GM23248 (cell line): ENCODE measurements around the gene C3AR1. TPM values are rescaled to one million over a fixed set of nuclear protein-coding genes. Genes with fewer than 3 reads are reported as not detected.

ENCODE experiments used
- DNase-seq: peaks from one replicate; pipeline ENCODE4 v3.0.0-alpha.2; 2015
- H2AFZ ChIP-seq: fragments of 200-600 bp; sonication (generic); 2 replicates; pipeline ENCODE4 v1.6.1; 2016; ENCODE audit warnings: antibody characterized with exemption
- H3F3A ChIP-seq: fragments of 200-600 bp; sonication (generic); 2 replicates; pipeline ENCODE4 v1.6.1; 2016; ENCODE audit warnings: mild to moderate bottlenecking, antibody characterized with exemption, mixed run types; ENCODE audit not compliant: insufficient read depth
- H3K27ac ChIP-seq: fragments of 200-600 bp; sonication (generic); 2 replicates; pipeline ENCODE4 v1.5.1; 2016; ENCODE audit warnings: mild to moderate bottlenecking
- H3K27me3 ChIP-seq: fragments of 200-600 bp; sonication (generic); replicated peaks from 2 replicates; pipeline ENCODE4 v1.6.1; 2016; ENCODE audit warnings: mild to moderate bottlenecking; ENCODE audit not compliant: insufficient read depth
- H3K36me3 ChIP-seq: fragments of 200-600 bp; sonication (generic); 2 replicates; pipeline ENCODE4 v1.6.1; 2016; ENCODE audit warnings: low read depth, mild to moderate bottlenecking
- H3K4me1 ChIP-seq: fragments of 200-600 bp; sonication (generic); 2 replicates; pipeline ENCODE4 v1.6.1; 2016; ENCODE audit warnings: mild to moderate bottlenecking; ENCODE audit not compliant: insufficient read depth
- H3K4me2 ChIP-seq: fragments of 200-600 bp; sonication (generic); one replicate; pipeline ENCODE4 v1.6.1; 2016; ENCODE audit warnings: mild to moderate bottlenecking; ENCODE audit not compliant: unreplicated experiment
- H3K4me3 ChIP-seq: fragments of 200-600 bp; sonication (generic); 2 replicates; pipeline ENCODE4 v1.5.1; 2016; ENCODE audit warnings: mild to moderate bottlenecking
- H3K79me2 ChIP-seq: fragments of 200-600 bp; sonication (generic); 2 replicates; pipeline ENCODE4 v1.6.1; 2016; ENCODE audit warnings: mild to moderate bottlenecking; ENCODE audit not compliant: insufficient read depth
- H3K9ac ChIP-seq: fragments of 200-600 bp; sonication (generic); 2 replicates; pipeline ENCODE4 v1.6.1; 2016; ENCODE audit warnings: mild to moderate bottlenecking
- H3K9me2 ChIP-seq: fragments of 200-600 bp; sonication (generic); 2 replicates; pipeline ENCODE4 v1.6.1; 2016; ENCODE audit warnings: mixed run types, mild to moderate bottlenecking, moderate library complexity; ENCODE audit not compliant: insufficient read depth
- H3K9me3 ChIP-seq: fragments of 200-600 bp; sonication (generic); one replicate; pipeline ENCODE4 v1.6.1; 2017; ENCODE audit warnings: low read depth
- H4K20me1 ChIP-seq: fragments of 200-600 bp; sonication (generic); 2 replicates; pipeline ENCODE4 v1.6.0; 2016; ENCODE audit not compliant: insufficient read depth
- EZH2 ChIP-seq: fragments of 200-600 bp; sonication (generic); IDR thresholded peaks from 2 replicates; pipeline ENCODE4 v1.6.1; 2018; ENCODE audit warnings: antibody characterized with exemption, mild to moderate bottlenecking; ENCODE audit not compliant: insufficient read depth, poor library complexity, severe bottlenecking
- EZH2phosphoT487 ChIP-seq: fragments of 200-600 bp; sonication (generic); IDR thresholded peaks from 2 replicates; pipeline ENCODE4 v1.6.1; 2018; ENCODE audit warnings: antibody characterized with exemption, moderate library complexity, mild to moderate bottlenecking, low read depth; ENCODE audit not compliant: insufficient read depth
- WGBS, 2 experiments: methylation state at CpG; one replicate each; pipeline ENCODE4 v1.1.6; 2015 to 2017; ENCODE audit warnings: low lambda C conversion rate in 2 of 2, low coverage in 1 of 2; ENCODE audit errors: missing lambda C conversion rate in 2 of 2; 5-methylcytosine and 5-hydroxymethylcytosine counted together
- in situ Hi-C: fragments of 300-500 bp; cut with MboI; formaldehyde crosslinking; loops from 2 replicates; pipeline ENCODE4 v1.15.0; 2020
- polyA plus RNA-seq: library from polyadenylated mRNA; unstranded; fragments of >200 nt; fragmentation: Nextera tagmentation; extraction: Ambion mirVana; gene quantifications from 2 replicates; pipeline ENCODE4 v1.2.1, GENCODE V29; 2016
- total RNA-seq: library from RNA; depleted of rRNA; stranded (reverse); fragments of >200 nt; shearing (Covaris generic); gene quantifications from 2 replicates; pipeline ENCODE4 v1.2.3, GENCODE V29; 2014; rRNA removed

The C3AR1 gene
- total and polyA plus RNA-seq, 2 experiments from 2014 or later: 0.24 TPM; not detected in 1

DNA sequence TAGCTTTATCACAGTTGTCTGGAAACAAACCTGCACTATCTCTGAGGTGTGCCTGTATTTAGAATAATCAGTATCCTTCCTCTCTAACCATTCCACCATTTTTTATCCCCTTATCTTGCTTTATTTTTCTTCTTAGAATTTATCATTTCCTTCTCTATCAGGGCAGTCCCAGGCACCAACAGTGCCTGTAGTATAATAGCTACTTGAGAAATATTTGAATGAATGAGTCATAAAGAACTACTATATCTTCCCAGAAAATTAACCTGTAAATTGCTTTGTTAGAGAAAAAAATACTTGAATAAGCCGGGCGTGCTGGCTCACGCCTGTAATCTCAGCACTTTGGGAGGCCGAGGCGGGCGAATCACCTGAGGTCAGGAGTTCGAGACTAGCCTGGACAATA is 54.8 kb downstream of the C3AR1 start:
- in situ Hi-C loops: no loop called here
- Histone ChIP-seq H3K27me3 (peaks cover 5% of the 10 kb centered on the region), H3K27ac (no peak overlapping the region), H4K20me1 (no peaks in the 10 kb centered on the region), H2AFZ (no peak overlapping the region), H3K9ac (no peak overlapping the region), H3K4me2 (no peak overlapping the region), H3K36me3 (no peaks in the 10 kb centered on the region), H3K79me2 (no peaks in the 10 kb centered on the region), H3F3A (no peaks in the 10 kb centered on the region), H3K9me3 (no peaks in the 10 kb centered on the region), H3K9me2 (no peaks in the 10 kb centered on the region), H3K4me3 (no peak overlapping the region), H3K4me1 (no peaks in the 10 kb centered on the region)
- WGBS, 2 experiments: 95% methylated on average over 7 of the region's 7 CpGs
- no peak for TF ChIP-seq EZH2
- TF ChIP-seq EZH2phosphoT487: no peak
- peak; percentile 28 for DNase-seq

Other genes with a start within 250 kb of the C3AR1 start
- gene SLC2A14, start 193.4 kb downstream of the C3AR1 start, total RNA-seq: not detected in 2 replicates
- not detected in 2 replicates for gene SLC2A14, start 193.4 kb downstream of the C3AR1 start, polyA plus RNA-seq
- gene SLC2A3, start 130.2 kb downstream of the C3AR1 start, total RNA-seq: 72.5 and 73.7 TPM in 2 replicates
- gene SLC2A3, start 130.2 kb downstream of the C3AR1 start, polyA plus RNA-seq: 71.5 and 71.8 TPM in 2 replicates
- gene FOXJ2, start 33.6 kb downstream of the C3AR1 start, total RNA-seq: 8.2 and 11.0 TPM in 2 replicates
- 10.5 and 11.6 TPM in 2 replicates for gene FOXJ2, start 33.6 kb downstream of the C3AR1 start, polyA plus RNA-seq
- 36.6 and 40.1 TPM in 2 replicates for gene NECAP1, start 15.9 kb upstream of the C3AR1 start, total RNA-seq
- 28.0 and 30.2 TPM in 2 replicates for gene NECAP1, start 15.9 kb upstream of the C3AR1 start, polyA plus RNA-seq
- gene CLEC4A, start 57.3 kb upstream of the C3AR1 start, total RNA-seq: not detected in 2 replicates
- gene CLEC4A, start 57.3 kb upstream of the C3AR1 start, polyA plus RNA-seq: 0.62 and 1.0 TPM in 2 replicates
- gene ZNF705A, start 90.7 kb upstream of the C3AR1 start, total RNA-seq: not detected in 2 replicates
- not detected in 2 replicates for gene ZNF705A, start 90.7 kb upstream of the C3AR1 start, polyA plus RNA-seq
- gene FAM90A1, start 161.3 kb upstream of the C3AR1 start, total RNA-seq: not detected in 2 replicates
- gene FAM90A1, start 161.3 kb upstream of the C3AR1 start, polyA plus RNA-seq: 0.24 TPM in 1 of 2 replicates, not detected in the other